Osteocyte (in vitro differentiated cells): Measurements from ENCODE around the gene FLACC1. TPM values are rescaled to one million over a fixed set of nuclear protein-coding genes. Genes with fewer than 3 reads are reported as not detected.

ENCODE experiments used
- DNase-seq: peaks from one replicate; pipeline ENCODE4 v3.0.0; 2021; ENCODE audit warnings: mixed read lengths; ENCODE audit not compliant: unreplicated experiment; ENCODE audit errors: extremely low spot score
- H3K27ac Mint-ChIP-seq: one replicate; pipeline ENCODE4 v1.8.0; 2021; ENCODE audit warnings: mild to moderate bottlenecking, mixed read lengths; ENCODE audit not compliant: unreplicated experiment
- H3K27me3 Mint-ChIP-seq: one replicate; pipeline ENCODE4 v1.8.0; 2021; ENCODE audit warnings: mixed read lengths; ENCODE audit not compliant: unreplicated experiment
- H3K36me3 Mint-ChIP-seq: one replicate; pipeline ENCODE4 v1.8.0; 2021; ENCODE audit warnings: mixed read lengths; ENCODE audit not compliant: unreplicated experiment
- H3K4me1 Mint-ChIP-seq: one replicate; pipeline ENCODE4 v1.8.0; 2021; ENCODE audit warnings: mixed read lengths; ENCODE audit not compliant: unreplicated experiment
- H3K4me3 Mint-ChIP-seq: one replicate; pipeline ENCODE4 v1.8.0; 2021; ENCODE audit warnings: mild to moderate bottlenecking, moderate library complexity, mixed read lengths; ENCODE audit not compliant: unreplicated experiment
- H3K9me3 Mint-ChIP-seq: one replicate; pipeline ENCODE4 v1.8.0; 2021; ENCODE audit warnings: mixed read lengths; ENCODE audit not compliant: unreplicated experiment
- total RNA-seq: library from RNA; stranded (reverse); gene quantifications from 2 replicates; pipeline ENCODE4 v1.2.1, GENCODE V29; 2021
- TF ChIP-seq, protein P1 (sequence below): fragments of 200-600 bp; sonication (generic); IDR thresholded peaks from 2 replicates; pipeline ENCODE4 v1.5.0; 2021; ENCODE audit warnings: antibody characterized with exemption, mild to moderate bottlenecking, moderate library complexity

FLACC1 gene
- total RNA-seq, 1 donor from 2014 or later = 2.1 TPM

- H3K4me3 Mint-ChIP-seq = no peak overlapping the region
- H3K27me3 Mint-ChIP-seq = no peaks in the 10 kb centered on the region
- no peak for DNase-seq
- TF ChIP-seq, protein P1, sequence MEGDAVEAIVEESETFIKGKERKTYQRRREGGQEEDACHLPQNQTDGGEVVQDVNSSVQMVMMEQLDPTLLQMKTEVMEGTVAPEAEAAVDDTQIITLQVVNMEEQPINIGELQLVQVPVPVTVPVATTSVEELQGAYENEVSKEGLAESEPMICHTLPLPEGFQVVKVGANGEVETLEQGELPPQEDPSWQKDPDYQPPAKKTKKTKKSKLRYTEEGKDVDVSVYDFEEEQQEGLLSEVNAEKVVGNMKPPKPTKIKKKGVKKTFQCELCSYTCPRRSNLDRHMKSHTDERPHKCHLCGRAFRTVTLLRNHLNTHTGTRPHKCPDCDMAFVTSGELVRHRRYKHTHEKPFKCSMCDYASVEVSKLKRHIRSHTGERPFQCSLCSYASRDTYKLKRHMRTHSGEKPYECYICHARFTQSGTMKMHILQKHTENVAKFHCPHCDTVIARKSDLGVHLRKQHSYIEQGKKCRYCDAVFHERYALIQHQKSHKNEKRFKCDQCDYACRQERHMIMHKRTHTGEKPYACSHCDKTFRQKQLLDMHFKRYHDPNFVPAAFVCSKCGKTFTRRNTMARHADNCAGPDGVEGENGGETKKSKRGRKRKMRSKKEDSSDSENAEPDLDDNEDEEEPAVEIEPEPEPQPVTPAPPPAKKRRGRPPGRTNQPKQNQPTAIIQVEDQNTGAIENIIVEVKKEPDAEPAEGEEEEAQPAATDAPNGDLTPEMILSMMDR = no peak
- no peaks in the 10 kb centered on the region for H3K9me3 Mint-ChIP-seq
- no peaks in the 10 kb centered on the region for H3K4me1 Mint-ChIP-seq
- H3K27ac Mint-ChIP-seq = no peak overlapping the region
- peaks cover 6% of the 10 kb centered on the region for H3K36me3 Mint-ChIP-seq
These were observed 6.3 kb downstream of the FLACC1 start for GRCh38 chr2:201350879-201351278.

- Mint-ChIP-seq H3K9me3 (no peaks in the 10 kb centered on the region), H3K27ac (no peak overlapping the region), H3K4me3 (no peak overlapping the region), H3K4me1 (no peaks in the 10 kb centered on the region), H3K36me3 (peaks cover 7% of the 10 kb centered on the region), H3K27me3 (no peaks in the 10 kb centered on the region)
- TF ChIP-seq, protein P1 = no peak
- DNase-seq = no peak
These were observed 7.5 kb downstream of the FLACC1 start for GRCh38 chr2:201349601-201350000.

- Mint-ChIP-seq H3K9me3 (no peaks in the 10 kb centered on the region), H3K4me1 (no peaks in the 10 kb centered on the region), H3K27me3 (no peaks in the 10 kb centered on the region)
These were observed 8.4 kb downstream of the FLACC1 start for GRCh38 chr2:201348758-201349157.

DNA sequence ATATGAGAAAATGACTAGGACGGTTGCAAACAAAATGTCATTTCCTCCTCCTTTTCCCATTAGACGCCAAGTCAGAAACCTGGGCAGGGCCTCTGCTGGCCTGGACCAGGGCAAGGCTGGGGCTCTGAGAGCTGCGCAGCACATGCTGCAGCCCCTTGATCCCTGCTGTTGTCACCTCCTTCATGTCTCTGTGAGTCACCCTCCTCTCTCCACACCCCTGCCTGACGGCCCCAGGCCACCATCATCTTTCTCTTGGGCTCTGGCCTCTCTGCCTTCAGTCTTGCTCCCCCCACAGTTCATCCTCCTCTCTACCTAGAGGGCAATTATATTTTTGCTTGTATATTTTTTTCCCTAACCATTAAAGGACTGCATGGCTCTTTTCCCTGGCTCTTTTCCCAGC lies 10.0 kb downstream of the FLACC1 start:
- no peak for DNase-seq
- H3K4me3 Mint-ChIP-seq = no peak overlapping the region
- no peaks in the 10 kb centered on the region for H3K9me3 Mint-ChIP-seq
- TF ChIP-seq, protein P1 = no peak
- no peaks in the 10 kb centered on the region for H3K4me1 Mint-ChIP-seq
- H3K27ac Mint-ChIP-seq = no peak overlapping the region
- H3K27me3 Mint-ChIP-seq = no peaks in the 10 kb centered on the region
- peaks cover 10% of the 10 kb centered on the region for H3K36me3 Mint-ChIP-seq

More at GRCh38 chr2:201348758-201349157, 8.4 kb downstream of the FLACC1 start:
- DNase-seq = no peak
- Mint-ChIP-seq H3K27ac (no peak overlapping the region), H3K36me3 (peaks cover 8% of the 10 kb centered on the region), H3K4me3 (no peak overlapping the region)
- TF ChIP-seq, protein P1 = no peak

DNA sequence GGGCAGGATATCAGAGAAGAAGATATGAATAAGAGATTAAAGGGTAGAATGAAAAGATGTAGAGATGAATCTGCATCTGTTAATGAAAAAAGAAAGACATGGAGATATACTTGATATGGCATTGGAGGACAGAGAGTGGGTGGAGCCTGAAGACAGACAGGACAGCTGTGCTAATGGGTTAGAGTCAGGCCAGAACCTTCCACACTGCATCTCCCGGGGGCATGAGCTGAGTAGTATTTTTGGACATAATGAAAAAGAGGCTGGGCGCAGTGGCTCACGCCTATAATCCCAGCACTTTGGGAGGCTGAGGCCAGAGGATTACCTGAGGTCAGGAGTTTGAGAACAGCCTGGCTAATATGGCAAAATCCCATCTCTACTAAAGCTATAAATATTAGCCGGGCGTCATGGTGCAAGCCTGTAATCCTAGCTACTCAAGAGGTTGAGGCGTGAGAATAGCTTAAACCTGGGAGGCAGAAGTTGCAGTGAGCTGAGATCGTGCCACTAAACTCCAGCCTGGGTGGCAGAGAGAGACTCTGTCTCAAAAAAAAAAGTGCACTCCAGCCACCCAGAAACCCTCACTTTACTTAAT lies 11.4 kb downstream of the FLACC1 start:
- H3K27me3 Mint-ChIP-seq = no peaks in the 10 kb centered on the region
- TF ChIP-seq, protein P1 = no peak
- H3K27ac Mint-ChIP-seq = no peak overlapping the region
- H3K4me1 Mint-ChIP-seq = no peaks in the 10 kb centered on the region
- H3K9me3 Mint-ChIP-seq = no peaks in the 10 kb centered on the region
- peaks cover 10% of the 10 kb centered on the region for H3K36me3 Mint-ChIP-seq
- H3K4me3 Mint-ChIP-seq = no peak overlapping the region
- DNase-seq = no peak
